ENCODE data around the gene CRCP.
"Not testable (repeated sequence)": the region's sequence is repeated elsewhere in the genome, so short reads cannot be mapped to it uniquely, and the experiment has no call there.

Gene CRCP

GRCh38 chr7:66114743-66115649 lies at the start of gene CRCP:
Gene CRCP (plus strand): TSS chr7:66114847. CDS start chr7:66114963, 116 bp downstream.
- DNase-seq (ENCODE audit: low read depth in 2 of 2), result peak; percentile 68 to 81

GRCh38 chr7:66069732-66070131 lies 44.9 kb upstream of the CRCP start:
- no peak for DNase-seq (ENCODE audit: low read depth in 2 of 2)

GRCh38 chr7:66070222-66070621 lies 44.4 kb upstream of the CRCP start:
- DNase-seq (ENCODE audit: low read depth in 2 of 2), result no peak

GRCh38 chr7:66072208-66072607 lies 42.4 kb upstream of the CRCP start:
- DNase-seq (ENCODE audit: low read depth in 2 of 2), result not testable (repeated sequence)

- DNase-seq (ENCODE audit: low read depth in 2 of 2), result peak; percentile 80 to 89
Observed at GRCh38 chr7:66075590-66076461, 38.8 kb upstream of the CRCP start, which contains the start of gene ASL. Gene ASL (plus strand): TSS chr7:66075819. CDS start chr7:66076082, 263 bp downstream.

- DNase-seq (ENCODE audit: low read depth in 2 of 2), result no peak
Observed at GRCh38 chr7:66076462-66077329, 38.0 kb upstream of the CRCP start.

- no peak for DNase-seq (ENCODE audit: low read depth in 2 of 2)
Observed at GRCh38 chr7:66078067-66078466, 36.6 kb upstream of the CRCP start.

- no peak for DNase-seq (ENCODE audit: low read depth in 2 of 2)
Observed at GRCh38 chr7:66082083-66082482, 32.6 kb upstream of the CRCP start.

- DNase-seq (ENCODE audit: low read depth in 2 of 2), result no peak
Observed at GRCh38 chr7:66082886-66083415, 31.7 kb upstream of the CRCP start.

GRCh38 chr7:66083677-66084076 lies 31.0 kb upstream of the CRCP start:
- DNase-seq (ENCODE audit: low read depth in 2 of 2), result no peak

- DNase-seq (ENCODE audit: low read depth in 2 of 2), result no peak
Observed at GRCh38 chr7:66088861-66089838, 25.5 kb upstream of the CRCP start.

GRCh38 chr7:66092654-66093053 lies 22.0 kb upstream of the CRCP start:
- no peak for DNase-seq (ENCODE audit: low read depth in 2 of 2)

- no peak for DNase-seq (ENCODE audit: low read depth in 2 of 2)
Observed at GRCh38 chr7:66095010-66095409, 19.6 kb upstream of the CRCP start.

GRCh38 chr7:66099232-66099550 lies 15.5 kb upstream of the CRCP start:
- DNase-seq (ENCODE audit: low read depth in 2 of 2), result no peak

GRCh38 chr7:66099551-66100407 lies 14.9 kb upstream of the CRCP start:
- peak in 1 of 2 experiments; percentile 8 for DNase-seq (ENCODE audit: low read depth in 2 of 2)

GRCh38 chr7:66100408-66101050 lies 14.1 kb upstream of the CRCP start:
- DNase-seq (ENCODE audit: low read depth in 2 of 2), result no peak

GRCh38 chr7:66102168-66102567 lies 12.5 kb upstream of the CRCP start:
- not testable (repeated sequence) for DNase-seq (ENCODE audit: low read depth in 2 of 2)

GRCh38 chr7:66103994-66104393 lies 10.7 kb upstream of the CRCP start:
- DNase-seq (ENCODE audit: low read depth in 2 of 2), result not testable (repeated sequence)
